ENCODE data around the gene CHAF1A.
A peak's percentile ranks its signal among the peaks of the same experiment; 100 is the strongest.

Gene CHAF1A

DNA sequence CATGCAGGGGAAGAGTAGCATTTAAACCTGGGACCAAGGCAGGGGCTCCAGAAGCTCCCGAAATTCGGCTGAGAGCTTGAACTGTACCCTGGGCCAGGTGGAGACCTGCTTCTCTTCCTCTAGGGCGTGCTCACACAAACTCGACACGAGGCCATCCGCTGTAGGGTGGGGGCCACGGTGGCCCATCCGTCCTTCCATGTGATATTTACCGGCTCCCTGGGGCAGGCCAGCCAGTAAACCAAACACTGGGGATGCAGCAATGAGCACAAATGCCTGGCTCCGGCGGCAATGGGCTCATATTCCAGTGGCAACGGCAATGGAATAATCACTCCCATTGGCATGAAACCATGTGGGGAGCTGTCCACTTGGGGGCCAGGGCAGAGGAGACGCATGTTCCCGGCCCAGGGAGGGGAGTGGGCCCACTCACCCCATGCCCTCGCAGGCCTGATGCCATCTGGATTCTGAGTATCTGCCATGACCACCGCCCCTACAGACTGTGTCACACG is 12.9 kb upstream of the CHAF1A start:
- no peak overlapping the region for H3K4me3 ChIP-seq (ENCODE audit: low read depth, low read length)
- no peak overlapping the region for H3K9ac ChIP-seq (ENCODE audit: low read depth, low read length)

GRCh38 chr19:4390017-4390566 is 12.3 kb upstream of the CHAF1A start:
- H3K9me3 ChIP-seq (ENCODE audit: control insufficient read depth, insufficient read depth, low read length): no peaks in the 10 kb centered on the region
- H3K9ac ChIP-seq (ENCODE audit: low read depth, low read length): no peak overlapping the region
- H3K4me1 ChIP-seq (ENCODE audit: control insufficient read depth, insufficient read depth, low read length): peaks cover 10% of the 10 kb centered on the region
- peaks cover 8% of the 10 kb centered on the region for H3K36me3 ChIP-seq (ENCODE audit: control insufficient read depth, insufficient read depth, low read length)
- H3K27me3 ChIP-seq (ENCODE audit: control insufficient read depth, insufficient read depth, low read length): no peaks in the 10 kb centered on the region
- H3K4me3 ChIP-seq (ENCODE audit: low read depth, low read length): no peak overlapping the region

More for the DNA sequence above, 12.9 kb upstream of the CHAF1A start:
- peaks cover 10% of the 10 kb centered on the region for H3K4me1 ChIP-seq (ENCODE audit: control insufficient read depth, insufficient read depth, low read length)
- no peaks in the 10 kb centered on the region for H3K27me3 ChIP-seq (ENCODE audit: control insufficient read depth, insufficient read depth, low read length)
- H3K9me3 ChIP-seq (ENCODE audit: control insufficient read depth, insufficient read depth, low read length): no peaks in the 10 kb centered on the region
- H3K36me3 ChIP-seq (ENCODE audit: control insufficient read depth, insufficient read depth, low read length): peaks cover 9% of the 10 kb centered on the region

- peaks cover 10% of the 10 kb centered on the region for H3K4me1 ChIP-seq (ENCODE audit: control insufficient read depth, insufficient read depth, low read length)
- peaks cover 8% of the 10 kb centered on the region for H3K36me3 ChIP-seq (ENCODE audit: control insufficient read depth, insufficient read depth, low read length)
- no peaks in the 10 kb centered on the region for H3K27me3 ChIP-seq (ENCODE audit: control insufficient read depth, insufficient read depth, low read length)
- H3K9me3 ChIP-seq (ENCODE audit: control insufficient read depth, insufficient read depth, low read length): no peaks in the 10 kb centered on the region
- H3K4me3 ChIP-seq (ENCODE audit: low read depth, low read length): peak overlapping the region; percentile 33
- H3K9ac ChIP-seq (ENCODE audit: low read depth, low read length): no peak overlapping the region
These were observed 11.7 kb upstream of the CHAF1A start for GRCh38 chr19:4390567-4391305.

DNA sequence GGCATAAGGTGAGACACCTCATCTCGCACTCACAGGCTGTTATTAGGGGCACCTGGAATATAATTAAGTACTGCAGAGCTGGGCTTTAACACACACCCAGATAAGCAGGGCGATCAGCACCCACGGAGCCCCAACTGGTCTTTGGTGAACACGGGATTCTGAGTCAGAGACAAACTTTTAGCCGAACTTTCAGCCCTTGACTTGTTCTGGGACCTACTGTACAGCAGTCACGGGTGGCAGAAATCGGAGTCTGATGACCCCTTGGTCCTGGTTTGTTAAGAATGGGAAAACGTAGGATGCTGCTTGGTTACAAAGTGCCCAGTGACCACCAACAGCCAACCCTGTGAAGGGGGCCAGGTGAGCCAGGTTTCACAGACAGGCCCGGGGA is 11.1 kb upstream of the CHAF1A start:
- Histone ChIP-seq H3K4me3 (ENCODE audit: low read depth, low read length) (no peak overlapping the region), H3K9ac (ENCODE audit: low read depth, low read length) (no peak overlapping the region), H3K36me3 (ENCODE audit: control insufficient read depth, insufficient read depth, low read length) (peaks cover 3% of the 10 kb centered on the region), H3K9me3 (ENCODE audit: control insufficient read depth, insufficient read depth, low read length) (no peaks in the 10 kb centered on the region), H3K27me3 (ENCODE audit: control insufficient read depth, insufficient read depth, low read length) (no peaks in the 10 kb centered on the region), H3K4me1 (ENCODE audit: control insufficient read depth, insufficient read depth, low read length) (peaks cover 10% of the 10 kb centered on the region)

- peaks cover 10% of the 10 kb centered on the region for H3K4me1 ChIP-seq (ENCODE audit: control insufficient read depth, insufficient read depth, low read length)
- no peak overlapping the region for H3K9ac ChIP-seq (ENCODE audit: low read depth, low read length)
- no peak overlapping the region for H3K4me3 ChIP-seq (ENCODE audit: low read depth, low read length)
- peaks cover 3% of the 10 kb centered on the region for H3K36me3 ChIP-seq (ENCODE audit: control insufficient read depth, insufficient read depth, low read length)
- H3K27me3 ChIP-seq (ENCODE audit: control insufficient read depth, insufficient read depth, low read length): no peaks in the 10 kb centered on the region
- no peaks in the 10 kb centered on the region for H3K9me3 ChIP-seq (ENCODE audit: control insufficient read depth, insufficient read depth, low read length)
These were observed 10.5 kb upstream of the CHAF1A start for GRCh38 chr19:4391701-4392483.

DNA sequence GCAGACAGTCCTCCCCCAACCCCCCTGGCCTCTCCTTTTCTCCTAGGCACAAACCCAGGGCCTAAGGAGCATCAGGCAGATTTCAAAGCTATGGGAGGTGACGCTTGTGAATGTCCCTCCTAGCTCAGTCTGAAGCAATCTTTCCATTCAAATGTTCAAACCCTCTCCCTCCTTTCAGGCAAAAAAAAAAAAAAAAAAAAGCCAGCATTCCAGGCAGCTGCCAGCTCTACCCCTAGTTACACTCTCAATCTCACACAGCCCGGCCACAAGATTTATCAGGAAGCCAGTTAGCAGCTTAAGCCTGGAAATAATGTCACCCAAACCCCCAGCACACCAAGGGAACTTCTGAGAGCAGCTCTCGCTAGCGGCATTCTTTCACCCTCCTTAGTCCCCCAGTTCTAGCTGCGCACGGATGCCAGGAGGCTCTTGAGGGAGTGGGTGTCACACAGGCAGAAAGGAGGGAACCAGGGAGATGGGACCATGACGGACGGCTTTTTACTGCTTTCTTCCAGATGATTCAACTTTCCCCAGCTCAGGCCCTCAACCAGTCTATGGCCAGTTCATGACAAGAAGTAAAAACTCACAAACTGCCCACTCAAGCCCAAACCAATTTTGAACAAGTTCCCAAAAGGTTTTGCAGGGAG is 8.4 kb upstream of the CHAF1A start:
- no peak overlapping the region for H3K4me3 ChIP-seq (ENCODE audit: low read depth, low read length)
- peaks cover 10% of the 10 kb centered on the region for H3K4me1 ChIP-seq (ENCODE audit: control insufficient read depth, insufficient read depth, low read length)
- H3K27me3 ChIP-seq (ENCODE audit: control insufficient read depth, insufficient read depth, low read length): no peaks in the 10 kb centered on the region
- no peaks in the 10 kb centered on the region for H3K9me3 ChIP-seq (ENCODE audit: control insufficient read depth, insufficient read depth, low read length)
- H3K9ac ChIP-seq (ENCODE audit: low read depth, low read length): no peak overlapping the region
- peaks cover 4% of the 10 kb centered on the region for H3K36me3 ChIP-seq (ENCODE audit: control insufficient read depth, insufficient read depth, low read length)

- Histone ChIP-seq H3K4me1 (ENCODE audit: control insufficient read depth, insufficient read depth, low read length) (no peaks in the 10 kb centered on the region), H3K4me3 (ENCODE audit: low read depth, low read length) (no peak overlapping the region), H3K9me3 (ENCODE audit: control insufficient read depth, insufficient read depth, low read length) (no peaks in the 10 kb centered on the region), H3K27me3 (ENCODE audit: control insufficient read depth, insufficient read depth, low read length) (no peaks in the 10 kb centered on the region), H3K9ac (ENCODE audit: low read depth, low read length) (no peak overlapping the region), H3K36me3 (ENCODE audit: control insufficient read depth, insufficient read depth, low read length) (peaks cover 3% of the 10 kb centered on the region)
These were observed 5.3 kb upstream of the CHAF1A start for GRCh38 chr19:4396949-4397783.

DNA sequence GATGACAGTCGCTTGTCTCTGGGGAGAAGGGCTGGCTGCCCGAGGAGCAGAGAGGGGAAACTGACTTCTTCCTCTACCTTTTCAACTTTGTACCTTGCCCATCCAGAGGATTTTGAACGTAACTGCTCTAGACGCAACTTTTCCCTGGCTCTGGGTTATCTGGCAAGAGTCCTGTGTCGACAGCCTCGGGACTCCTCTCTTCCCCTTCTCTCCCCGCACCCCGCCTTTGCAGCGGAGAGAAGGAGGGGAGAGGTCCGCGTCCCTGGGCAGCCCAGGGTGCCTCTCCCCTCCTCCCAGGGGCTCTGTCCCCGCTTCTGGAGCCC is 2.7 kb upstream of the CHAF1A start:
- peaks cover 3% of the 10 kb centered on the region for H3K4me1 ChIP-seq (ENCODE audit: control insufficient read depth, insufficient read depth, low read length)
- no peaks in the 10 kb centered on the region for H3K9me3 ChIP-seq (ENCODE audit: control insufficient read depth, insufficient read depth, low read length)
- H3K36me3 ChIP-seq (ENCODE audit: control insufficient read depth, insufficient read depth, low read length): peaks cover 13% of the 10 kb centered on the region
- peak overlapping the region; percentile 81 for H3K9ac ChIP-seq (ENCODE audit: low read depth, low read length)
- H3K4me3 ChIP-seq (ENCODE audit: low read depth, low read length): peak overlapping the region; percentile 96
- no peaks in the 10 kb centered on the region for H3K27me3 ChIP-seq (ENCODE audit: control insufficient read depth, insufficient read depth, low read length)

DNA sequence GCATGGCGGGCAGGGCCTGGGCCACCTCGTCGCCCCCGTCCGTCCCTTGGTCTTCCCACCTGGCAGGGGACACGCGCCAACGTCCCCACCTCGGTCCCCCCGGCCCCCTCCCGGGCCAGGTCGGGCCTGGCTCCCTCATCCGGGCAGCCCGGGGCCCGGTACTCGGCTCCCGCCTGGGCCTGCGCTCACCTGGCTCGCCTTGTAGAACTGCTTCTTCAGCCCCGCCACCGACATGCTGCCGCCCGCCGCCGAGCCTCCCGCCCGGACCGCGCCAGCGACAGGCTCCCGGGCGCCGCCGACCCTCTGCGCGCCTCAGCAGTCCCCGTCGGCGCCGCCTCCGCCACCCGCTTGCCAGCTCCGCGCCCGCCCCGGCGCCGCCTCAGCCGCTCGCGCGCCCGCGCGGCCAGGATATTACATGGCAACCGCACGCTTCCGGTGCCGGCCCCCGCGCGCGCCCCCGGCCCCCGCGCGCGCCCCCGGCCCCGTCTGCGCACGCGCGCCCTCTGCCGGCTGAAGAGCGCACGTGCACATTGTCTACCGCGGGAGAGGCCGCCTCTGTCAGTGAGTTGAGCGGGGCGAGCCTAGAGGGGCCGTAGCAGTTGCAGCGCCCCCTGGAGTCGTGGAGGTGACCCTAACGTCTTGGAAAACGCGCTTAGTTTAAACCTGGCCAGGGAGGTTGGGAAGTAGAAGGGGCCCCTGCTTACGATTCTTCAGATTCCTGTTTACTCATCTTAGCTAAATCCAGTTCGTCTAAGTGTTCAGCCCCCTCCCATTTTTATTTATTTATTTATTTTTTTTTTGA is 2.1 kb upstream of the CHAF1A start, which contains the start of gene SH3GL1:
SH3GL1 (minus strand) TSS at position 413 of the 802 bp plus-strand sequence; CDS start at position 234, 179 bp downstream.
- Histone ChIP-seq H3K9me3 (ENCODE audit: control insufficient read depth, insufficient read depth, low read length) (no peaks in the 10 kb centered on the region), H3K4me3 (ENCODE audit: low read depth, low read length) (peak within 1 kb of the TSS; percentile 96), H3K36me3 (ENCODE audit: control insufficient read depth, insufficient read depth, low read length) (peaks cover 16% of the 10 kb centered on the region), H3K9ac (ENCODE audit: low read depth, low read length) (peak within 1 kb of the TSS; percentile 81), H3K4me1 (ENCODE audit: control insufficient read depth, insufficient read depth, low read length) (peaks cover 5% of the 10 kb centered on the region), H3K27me3 (ENCODE audit: control insufficient read depth, insufficient read depth, low read length) (no peaks in the 10 kb centered on the region)

GRCh38 chr19:4401769-4402170 is 670 bp upstream of the CHAF1A start:
- Histone ChIP-seq H3K4me1 (ENCODE audit: control insufficient read depth, insufficient read depth, low read length) (peaks cover 5% of the 10 kb centered on the region), H3K9ac (ENCODE audit: low read depth, low read length) (no peak overlapping the region), H3K27me3 (ENCODE audit: control insufficient read depth, insufficient read depth, low read length) (no peaks in the 10 kb centered on the region), H3K36me3 (ENCODE audit: control insufficient read depth, insufficient read depth, low read length) (peaks cover 16% of the 10 kb centered on the region), H3K4me3 (ENCODE audit: low read depth, low read length) (peak overlapping the region; percentile 43), H3K9me3 (ENCODE audit: control insufficient read depth, insufficient read depth, low read length) (no peaks in the 10 kb centered on the region)
